Vagina (tissue), 2 donors: ENCODE results near the gene ZNF641.

Experiments used
- POLR2A ChIP-seq, 2 donors: fragments of 450-650 bp; IDR thresholded peaks; one replicate each; pipeline ENCODE4 v1.6.1; 2017; ENCODE audit warnings: antibody characterized with exemption in 2 of 2, mild to moderate bottlenecking in 2 of 2, moderate library complexity in 2 of 2
- POLR2AphosphoS5 ChIP-seq, 2 donors: sonication (generic); formaldehyde crosslinking; IDR thresholded peaks; one replicate each; pipeline ENCODE4 v1.9.0; 2017; ENCODE audit warnings: antibody characterized with exemption in 2 of 2, mild to moderate bottlenecking in 2 of 2, low read depth in 1 of 2; ENCODE audit not compliant: insufficient read depth in 1 of 2
- TF ChIP-seq, protein P1 (sequence below), 3 experiments: fragments of 450-650 bp in 2 of 3; fragments of 200-600 bp in 1 of 3; sonication (generic) in 1 of 3; IDR thresholded peaks; one replicate each; pipeline ENCODE4 v1.5.1; 2017 to 2019; ENCODE audit warnings: antibody characterized with exemption in 3 of 3, mild to moderate bottlenecking in 2 of 3, moderate library complexity in 2 of 3

DNA sequence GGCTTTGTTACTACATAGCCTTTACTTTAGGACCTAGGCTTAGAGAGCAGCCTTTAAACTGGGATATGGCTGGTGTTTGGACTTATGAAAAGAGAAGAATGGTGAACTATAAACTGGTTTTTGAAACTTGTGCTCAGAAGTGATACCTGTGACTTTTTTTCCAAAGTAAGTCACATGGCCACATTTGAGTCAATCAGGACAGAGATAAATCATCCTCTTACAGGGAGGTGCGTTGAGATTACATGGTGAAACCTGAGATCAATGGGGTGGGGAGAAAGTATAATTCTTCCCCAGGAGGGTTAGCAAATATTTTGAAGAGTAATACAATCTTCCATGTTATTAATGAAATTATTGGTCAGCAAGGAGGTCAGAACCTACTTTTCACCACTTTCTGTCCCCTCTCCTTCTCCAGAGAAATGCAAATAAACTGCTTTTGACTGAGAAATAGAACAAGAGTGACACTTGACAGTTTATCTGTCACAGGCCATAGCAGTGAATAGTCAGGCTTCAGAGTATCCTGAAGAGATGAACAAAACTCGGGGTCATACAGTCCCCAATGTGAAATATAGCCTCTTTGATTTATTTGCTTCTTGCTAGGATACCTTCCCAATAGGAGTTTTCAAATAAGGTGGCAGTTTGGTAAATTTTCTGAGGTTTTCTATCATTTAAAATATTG lies 11.1 kb upstream of the ZNF641 start:
- TF ChIP-seq, protein P1, sequence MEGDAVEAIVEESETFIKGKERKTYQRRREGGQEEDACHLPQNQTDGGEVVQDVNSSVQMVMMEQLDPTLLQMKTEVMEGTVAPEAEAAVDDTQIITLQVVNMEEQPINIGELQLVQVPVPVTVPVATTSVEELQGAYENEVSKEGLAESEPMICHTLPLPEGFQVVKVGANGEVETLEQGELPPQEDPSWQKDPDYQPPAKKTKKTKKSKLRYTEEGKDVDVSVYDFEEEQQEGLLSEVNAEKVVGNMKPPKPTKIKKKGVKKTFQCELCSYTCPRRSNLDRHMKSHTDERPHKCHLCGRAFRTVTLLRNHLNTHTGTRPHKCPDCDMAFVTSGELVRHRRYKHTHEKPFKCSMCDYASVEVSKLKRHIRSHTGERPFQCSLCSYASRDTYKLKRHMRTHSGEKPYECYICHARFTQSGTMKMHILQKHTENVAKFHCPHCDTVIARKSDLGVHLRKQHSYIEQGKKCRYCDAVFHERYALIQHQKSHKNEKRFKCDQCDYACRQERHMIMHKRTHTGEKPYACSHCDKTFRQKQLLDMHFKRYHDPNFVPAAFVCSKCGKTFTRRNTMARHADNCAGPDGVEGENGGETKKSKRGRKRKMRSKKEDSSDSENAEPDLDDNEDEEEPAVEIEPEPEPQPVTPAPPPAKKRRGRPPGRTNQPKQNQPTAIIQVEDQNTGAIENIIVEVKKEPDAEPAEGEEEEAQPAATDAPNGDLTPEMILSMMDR (IDR thresholded peaks at IDR 0.05): no peak
- TF ChIP-seq POLR2AphosphoS5 (IDR thresholded peaks at IDR 0.05; ENCODE audit: insufficient read depth in 1 of 2, low read depth in 1 of 2) (no peak), POLR2A (IDR thresholded peaks at IDR 0.05) (no peak)
